CD14-positive monocyte (primary cell): Measurements from ENCODE around the gene EMC10. TPM values are rescaled to one million over a fixed set of nuclear protein-coding genes. Genes with fewer than 3 reads are reported as not detected.

ENCODE experiments used
- DNase-seq, 3 donors: peaks; one replicate each; pipeline ENCODE4 v3.0.0-alpha.2; 2011 to 2022
- H2AFZ ChIP-seq: 2 replicates; pipeline ENCODE4 v1.6.0; 2012; ENCODE audit warnings: mild to moderate bottlenecking, low read depth, low read length, inconsistent platforms; ENCODE audit not compliant: insufficient read depth, poor library complexity, severe bottlenecking
- H3K27ac ChIP-seq, 2 donors: 1 replicate in 1 of 2; 2 replicates in 1 of 2; pipeline ENCODE4 v1.5.1; 2012 to 2013; ENCODE audit warnings: low read length in 2 of 2, control low read depth in 1 of 2, inconsistent platforms in 1 of 2, low read depth in 1 of 2, mild to moderate bottlenecking in 1 of 2
- H3K27me3 ChIP-seq, 2 donors: one replicate each; pipeline versions ENCODE4 v1.6.0 to v1.6.1; 2011 to 2013; ENCODE audit warnings: low read length in 2 of 2; ENCODE audit not compliant: control insufficient read depth in 2 of 2, insufficient read depth in 2 of 2
- H3K36me3 ChIP-seq, 2 donors: replicated peaks in 1 of 2; 1 replicate in 1 of 2; 2 replicates in 1 of 2; pipeline versions ENCODE4 v1.5.1 to v1.6.1; 2012 to 2013; ENCODE audit warnings: low read length in 2 of 2, control low read depth in 1 of 2, inconsistent platforms in 1 of 2, mild to moderate bottlenecking in 1 of 2; ENCODE audit not compliant: insufficient read depth in 2 of 2, control insufficient read depth in 1 of 2
- H3K4me1 ChIP-seq, 2 donors: 1 replicate in 1 of 2; 2 replicates in 1 of 2; pipeline versions ENCODE4 v1.5.1 to v1.6.1; 2012 to 2013; ENCODE audit warnings: low read length in 2 of 2, control low read depth in 1 of 2, inconsistent platforms in 1 of 2, mild to moderate bottlenecking in 1 of 2, moderate library complexity in 1 of 2; ENCODE audit not compliant: insufficient read depth in 2 of 2, control insufficient read depth in 1 of 2
- H3K4me2 ChIP-seq: replicated peaks from 2 replicates; pipeline ENCODE3; 2012; ENCODE audit warnings: low read length, moderate library complexity, mild to moderate bottlenecking; ENCODE audit not compliant: poor library complexity, severe bottlenecking; ENCODE audit errors: extremely low read depth
- H3K4me3 ChIP-seq, 3 experiments: fragments of 200-600 bp in 1 of 3; sonication (generic) in 1 of 3; replicated peaks in 1 of 3; 1 replicate in 2 of 3; 2 replicates in 1 of 3; pipeline ENCODE4 v1.5.1; 2011 to 2013; ENCODE audit warnings: low read length in 3 of 3, mild to moderate bottlenecking in 3 of 3, control low read depth in 2 of 3, low read depth in 2 of 3, inconsistent platforms in 1 of 3, moderate library complexity in 1 of 3
- H3K79me2 ChIP-seq: 2 replicates; pipeline ENCODE4 v1.6.0; 2012; ENCODE audit warnings: mild to moderate bottlenecking, control low read depth, inconsistent platforms, low read length, moderate library complexity; ENCODE audit not compliant: insufficient read depth
- H3K9ac ChIP-seq: 2 replicates; pipeline ENCODE4 v1.6.0; 2017; ENCODE audit warnings: low read length, mild to moderate bottlenecking; ENCODE audit not compliant: insufficient read depth, poor library complexity, severe bottlenecking
- H3K9me3 ChIP-seq, 2 donors: replicated peaks in 1 of 2; 1 replicate in 1 of 2; 2 replicates in 1 of 2; pipeline versions ENCODE4 v1.5.1 to v1.6.1; 2012 to 2013; ENCODE audit warnings: low read length in 2 of 2, control low read depth in 1 of 2; ENCODE audit not compliant: control insufficient read depth in 1 of 2, insufficient read depth in 1 of 2
- H4K20me1 ChIP-seq: 2 replicates; pipeline ENCODE4 v1.6.0; 2012; ENCODE audit warnings: mild to moderate bottlenecking, low read length, control low read depth, moderate library complexity; ENCODE audit not compliant: insufficient read depth
- H3K27ac Mint-ChIP-seq, 7 donors: one replicate each; pipeline ENCODE4 v1.8.0; 2020; ENCODE audit warnings: mild to moderate bottlenecking in 7 of 7, mixed read lengths in 7 of 7, moderate library complexity in 6 of 7, inconsistent platforms in 2 of 7
- H3K27me3 Mint-ChIP-seq, 3 donors: one replicate each; pipeline ENCODE4 v1.8.0; 2021 to 2022; ENCODE audit warnings: low read depth in 3 of 3, mild to moderate bottlenecking in 3 of 3, mixed read lengths in 3 of 3, moderate library complexity in 3 of 3, inconsistent platforms in 1 of 3
- H3K36me3 Mint-ChIP-seq, 2 donors: one replicate each; pipeline ENCODE4 v1.8.0; 2020; ENCODE audit warnings: mixed read lengths in 2 of 2, inconsistent platforms in 1 of 2, mild to moderate bottlenecking in 1 of 2
- H3K4me1 Mint-ChIP-seq: one replicate; pipeline ENCODE4 v1.8.0; 2020; ENCODE audit warnings: mild to moderate bottlenecking, mixed read lengths
- H3K4me3 Mint-ChIP-seq, 2 donors: one replicate each; pipeline ENCODE4 v1.8.0; 2020; ENCODE audit warnings: mild to moderate bottlenecking in 2 of 2, mixed read lengths in 2 of 2, moderate library complexity in 1 of 2
- H3K9me3 Mint-ChIP-seq, 7 donors: one replicate each; pipeline ENCODE4 v1.8.0; 2020 to 2022; ENCODE audit warnings: mixed read lengths in 7 of 7, mild to moderate bottlenecking in 6 of 7, moderate library complexity in 6 of 7, inconsistent platforms in 2 of 7
- CTCF ChIP-seq: fragments of 200-600 bp; IDR thresholded peaks from one replicate; pipeline ENCODE4 v1.8.0; 2022; ENCODE audit warnings: antibody characterized with exemption, mild to moderate bottlenecking
- WGBS: methylation state at CpG from one replicate; pipeline ENCODE4 v1.1.5; 2013; ENCODE audit warnings: missing lambda C conversion rate; ENCODE audit not compliant: insufficient coverage; 5-methylcytosine and 5-hydroxymethylcytosine counted together
- intact Hi-C, 2 donors: fragments of 100-400 bp; cut with micrococcal nuclease; formaldehyde crosslinking; loops; one replicate each; pipeline versions ENCODE4 v1.15.0 to v1.15.1; 2023
- polyA plus RNA-seq, 3 donors: library from polyadenylated mRNA; depleted of rRNA in 1 of 3; unstranded in 2 of 3; stranded (reverse) in 1 of 3; fragments of 300-500 nt in 2 of 3; fragments of >200 nt in 1 of 3; fragmentation: Illumina TruSeq in 2 of 3; gene quantifications; 1 replicate in 2 of 3; 2 replicates in 1 of 3; pipeline ENCODE4 v1.2.3, GENCODE V29; 2012 to 2021

EMC10 gene
- polyA plus RNA-seq, 3 donors: 8.5 to 50.4 (median 9.3) TPM

- H3K4me3 ChIP-seq: no peak overlapping the region
- H3K27ac ChIP-seq: no peak overlapping the region
- H3K27me3 ChIP-seq: peaks cover 0 to 6% of the 10 kb centered on the region in 2 donors
- peaks cover 11 to 16% of the 10 kb centered on the region in 2 donors for H3K4me1 ChIP-seq
- H3K4me3 Mint-ChIP-seq: no peak overlapping the region
- H4K20me1 ChIP-seq: no peaks in the 10 kb centered on the region
- H3K27me3 Mint-ChIP-seq: peaks cover 16 to 40% (median 24%) of the 10 kb centered on the region in 3 donors
- H3K36me3 ChIP-seq: no peaks in the 10 kb centered on the region
- H3K79me2 ChIP-seq: peaks cover 4% of the 10 kb centered on the region
- H3K27ac Mint-ChIP-seq: peak overlapping the region in 1 of 7 donors; percentile 35
- no peaks in the 10 kb centered on the region for H3K9me3 ChIP-seq
- no peak overlapping the region for H3K4me2 ChIP-seq
- H3K4me1 Mint-ChIP-seq: peaks cover 15% of the 10 kb centered on the region
- H3K9me3 Mint-ChIP-seq: peaks cover 0 to 8% (median 6%) of the 10 kb centered on the region in 7 donors
- intact Hi-C loops: loop anchor here in 1 of 2 donors (5.0 kb wide), 2 partner anchors 132 to 288 kb away; partner anchors contain the start of gene POLD1
- H3K9ac ChIP-seq: no peak overlapping the region
- H3K36me3 Mint-ChIP-seq: no peaks in the 10 kb centered on the region
- no peak for DNase-seq
- WGBS: 49% methylated on average over 36 of the region's 38 CpGs
- no peak for TF ChIP-seq CTCF
- H2AFZ ChIP-seq: no peak overlapping the region
Observed at GRCh38 chr19:50514346-50515167, 38.2 kb downstream of the EMC10 start.

- no peaks in the 10 kb centered on the region for H4K20me1 ChIP-seq
- H3K36me3 ChIP-seq: no peaks in the 10 kb centered on the region
- no peak for DNase-seq
- H3K36me3 Mint-ChIP-seq: no peaks in the 10 kb centered on the region
- H3K4me3 Mint-ChIP-seq: no peak overlapping the region
- H3K27me3 Mint-ChIP-seq: peaks cover 16 to 40% (median 24%) of the 10 kb centered on the region in 3 donors
- H3K9me3 ChIP-seq: no peaks in the 10 kb centered on the region
- peaks cover 4% of the 10 kb centered on the region for H3K79me2 ChIP-seq
- no peak overlapping the region for H3K27ac Mint-ChIP-seq
- no peak overlapping the region for H3K4me2 ChIP-seq
- H3K27me3 ChIP-seq: peaks cover 0 to 6% of the 10 kb centered on the region in 2 donors
- H3K27ac ChIP-seq: no peak overlapping the region
- TF ChIP-seq CTCF: no peak
- intact Hi-C loops: no loop called here
- peaks cover 10 to 13% of the 10 kb centered on the region in 2 donors for H3K4me1 ChIP-seq
- 80% methylated on average over 8 of the region's 11 CpGs for WGBS
- H3K4me3 ChIP-seq: no peak overlapping the region
- peaks cover 14% of the 10 kb centered on the region for H3K4me1 Mint-ChIP-seq
- no peak overlapping the region for H2AFZ ChIP-seq
- H3K9ac ChIP-seq: no peak overlapping the region
- peaks cover 0 to 8% (median 6%) of the 10 kb centered on the region in 7 donors for H3K9me3 Mint-ChIP-seq
Observed at GRCh38 chr19:50515168-50515561, 38.9 kb downstream of the EMC10 start.
